Measurements from ENCODE around the gene TPGS1. TPM values are rescaled to one million over a fixed set of nuclear protein-coding genes. Genes with fewer than 3 reads are reported as not detected.

TPGS1 gene
- total and polyA plus RNA-seq, 2 of the 8 experiments (the other 6 are each of a cell fraction or from before 2014, with no cell fraction given) = 9.1 to 10.6 TPM

- WGBS, 2 experiments (ENCODE audit: extremely low coverage in 1 of 2, insufficient coverage in 1 of 2, insufficient read length in 1 of 2, insufficient replicate concordance in 2 of 2, low coverage in 1 of 2, low lambda C conversion rate in 2 of 2, missing lambda C conversion rate in 1 of 2) = no CpG with 5 or more reads among the region's 36 CpGs
- Histone ChIP-seq H3K27ac (ENCODE audit: low read depth, low read length) (no peak overlapping the region), H3K36me3 (ENCODE audit: control insufficient read depth in 2 of 4, insufficient read depth in 4 of 4, low read length in 3 of 4) (peaks cover 0 to 3% (median 0%) of the 10 kb centered on the region in 4 experiments; a peak in 1 of 8 replicates), H2BK12ac (ENCODE audit: low read depth, low read length) (no peak overlapping the region), H3K4me3 (ENCODE audit: extremely low read depth in 1 of 4, insufficient read depth in 2 of 4, low read depth in 3 of 4, low read length in 4 of 4) (peak overlapping the region; percentile 31 to 74 (median 50)), H3K4me2 (ENCODE audit: insufficient read depth in 1 of 2, low read depth in 2 of 2, low read length in 2 of 2) (peak overlapping the region; percentile 80 to 98), H3K27me3 (replicated peaks in 1 of 4; ENCODE audit: control insufficient read depth in 3 of 4, extremely low read depth in 1 of 4, insufficient read depth in 3 of 4, low read length in 3 of 4) (peaks cover 19 to 26% (median 22%) of the 10 kb centered on the region in 4 experiments), H3K18ac (ENCODE audit: extremely low read depth, low read length) (no peak overlapping the region), H2AFZ (ENCODE audit: low read length) (no peak overlapping the region; the same call in 1 of the 2 replicates), H4K20me1 (replicated peaks in 1 of 2; ENCODE audit: control insufficient read depth in 1 of 2, insufficient read depth in 2 of 2, low read length in 2 of 2) (peaks cover 0 to 8% of the 10 kb centered on the region in 2 experiments), H4K91ac (replicated peaks; ENCODE audit: insufficient read length, low read length) (no peak overlapping the region), H3K9ac (replicated peaks in 1 of 4; ENCODE audit: extremely low read depth in 1 of 4, low read depth in 3 of 4, low read length in 3 of 4) (no peak overlapping the region), H3K23ac (ENCODE audit: insufficient read length) (no peak overlapping the region), H3K14ac (ENCODE audit: insufficient read length) (no peak overlapping the region), H3K4me1 (replicated peaks in 1 of 4; ENCODE audit: control insufficient read depth in 3 of 4, insufficient read depth in 4 of 4, low read length in 3 of 4) (peaks cover 0 to 13% (median 8%) of the 10 kb centered on the region in 4 experiments; a peak in 5 of 7 replicates), H2BK120ac (replicated peaks; ENCODE audit: low read depth, low read length) (no peak overlapping the region), H3K9me3 (ENCODE audit: insufficient read depth in 2 of 2, low read depth in 1 of 2, low read length in 1 of 2) (no peaks in the 10 kb centered on the region), H3K79me1 (ENCODE audit: low read depth, low read length) (no peaks in the 10 kb centered on the region), H2BK5ac (ENCODE audit: low read depth, low read length) (no peak overlapping the region), H2BK15ac (ENCODE audit: low read length) (no peak overlapping the region), H3K79me2 (ENCODE audit: control insufficient read depth in 1 of 2, insufficient read depth in 2 of 2, low read length in 2 of 2) (no peaks in the 10 kb centered on the region), H2AK5ac (ENCODE audit: low read depth, low read length) (no peak overlapping the region), H2BK20ac (ENCODE audit: low read length) (no peak overlapping the region), H4K5ac (ENCODE audit: insufficient read length, low read depth, low read length) (no peak overlapping the region), H3K23me2 (ENCODE audit: low read depth, low read length) (peaks cover 10% of the 10 kb centered on the region; the same call in 1 of the 2 replicates), H3K56ac (replicated peaks; ENCODE audit: insufficient read length, low read depth, low read length) (no peak overlapping the region), H3K4ac (replicated peaks; ENCODE audit: insufficient read length, low read depth, low read length) (no peak overlapping the region), H4K8ac (ENCODE audit: extremely low read depth, insufficient read depth, low read length) (no peak overlapping the region; the same call in 1 of the 2 replicates)
- DNase-seq (ENCODE audit: low read depth in 1 of 2, low spot score in 2 of 2) (peak in 1 of 2 experiments; percentile 60), FAIRE-seq (no peak)
- CTCF ChIA-PET (ENCODE audit: partially characterized antibody) = interaction anchor here (0.9 to 1.5 kb wide), 5 partner anchors 9 to 202 kb away, joined by 3 to 15 read pairs (median 3); partner anchors contain the start of gene TPGS1
- POLR2A ChIA-PET (ENCODE audit: partially characterized antibody) = interaction anchor here (0.6 to 2.8 kb wide), 8 partner anchors 9 to 101 kb away, joined by 3 to 8 read pairs (median 4); no protein-coding TSS in a partner anchor
- TF ChIP-seq RNF2 (IDR thresholded peaks at IDR 0.05; ENCODE audit: borderline replicate concordance, low read depth, low read length, missing control alignments, poor library complexity, severe bottlenecking) (no peak), KDM4A (IDR thresholded peaks at IDR 0.05; ENCODE audit: low read depth, low read length, severe bottlenecking) (peak; percentile 57), MAX (IDR thresholded peaks at IDR 0.05) (no peak)
Observed at GRCh38 chr19:497491-497868, 9.8 kb upstream of the TPGS1 start.
